Bronchial epithelial cell (primary cell): ENCODE results near the gene ZBTB7B. TPM values are rescaled to one million over a fixed set of nuclear protein-coding genes. Genes with fewer than 3 reads are reported as not detected.

Experiments
- DNase-seq: peaks from one replicate; pipeline ENCODE4 v3.0.0-alpha.2; 2010; ENCODE audit warnings: low read depth
- FAIRE-seq: peaks from 2 replicates; lab custom pipeline; 2011; peaks lifted over from hg19 to GRCh38; lab: Jason Lieb, UNC
- H3K27me3 ChIP-seq: 2 replicates; pipeline ENCODE4 v1.5.1; 2011; ENCODE audit warnings: low read length; ENCODE audit not compliant: control insufficient read depth, insufficient read depth
- H3K36me3 ChIP-seq: 2 replicates; pipeline ENCODE4 v1.5.1; 2011; ENCODE audit warnings: low read length; ENCODE audit not compliant: control insufficient read depth, insufficient read depth
- H3K4me3 ChIP-seq: 2 replicates; pipeline ENCODE4 v1.5.1; 2011; ENCODE audit warnings: mild to moderate bottlenecking, low read depth, low read length, control low read depth
- CTCF ChIP-seq: IDR thresholded peaks from 2 replicates; pipeline ENCODE4 v1.5.1; 2011; ENCODE audit warnings: mild to moderate bottlenecking, moderate library complexity, low read length, control low read depth, inconsistent platforms; ENCODE audit not compliant: insufficient read depth, severe bottlenecking
- total RNA-seq: library from RNA; depleted of rRNA; stranded (reverse); fragments of >200 nt; gene quantifications from 2 replicates; pipeline ENCODE4 v1.2.1, GENCODE V29; 2014

ZBTB7B gene
- total RNA-seq, 1 donor from 2014 or later = 46.1 TPM

GRCh38 chr1:155017946-155018316 lies 15.3 kb downstream of the ZBTB7B start:
- no peak for TF ChIP-seq CTCF
- DNase-seq = no peak
- no peak for FAIRE-seq
- H3K36me3 ChIP-seq = peaks cover 25% of the 10 kb centered on the region
- H3K27me3 ChIP-seq = no peaks in the 10 kb centered on the region
- no peak overlapping the region for H3K4me3 ChIP-seq

GRCh38 chr1:155018617-155019348 lies 16.2 kb downstream of the ZBTB7B start:
- TF ChIP-seq CTCF = no peak
- Histone ChIP-seq H3K27me3 (no peaks in the 10 kb centered on the region), H3K36me3 (peaks cover 23% of the 10 kb centered on the region), H3K4me3 (no peak overlapping the region)
- FAIRE-seq (no peak), DNase-seq (no peak)

- FAIRE-seq (no peak), DNase-seq (no peak)
- H3K4me3 ChIP-seq = no peak overlapping the region
- TF ChIP-seq CTCF = no peak
- H3K27me3 ChIP-seq = no peaks in the 10 kb centered on the region
- peaks cover 18% of the 10 kb centered on the region for H3K36me3 ChIP-seq
Measured at GRCh38 chr1:155019377-155020245, 17.0 kb downstream of the ZBTB7B start.

GRCh38 chr1:155022136-155022926 lies 19.7 kb downstream of the ZBTB7B start:
- H3K27me3 ChIP-seq = no peaks in the 10 kb centered on the region
- H3K4me3 ChIP-seq = no peak overlapping the region
- TF ChIP-seq CTCF = no peak
- H3K36me3 ChIP-seq = peaks cover 10% of the 10 kb centered on the region
- FAIRE-seq (no peak), DNase-seq (peak; percentile 21)

GRCh38 chr1:155022927-155023236 lies 20.3 kb downstream of the ZBTB7B start:
- H3K36me3 ChIP-seq = peaks cover 7% of the 10 kb centered on the region
- DNase-seq (peak; percentile 55), FAIRE-seq (no peak)
- no peak overlapping the region for H3K4me3 ChIP-seq
- H3K27me3 ChIP-seq = no peaks in the 10 kb centered on the region
- TF ChIP-seq CTCF = no peak
